ENCODE data around the gene SPEG. TPM values are rescaled to one million over a fixed set of nuclear protein-coding genes. Genes with fewer than 3 reads are reported as not detected.

SPEG gene
- total RNA-seq, 3 donors from 2014 or later (not counting 1 experiment from before 2014, with no cell fraction given): 0.35 to 1.5 (median 1.2) TPM

GRCh38 chr2:219426534-219427136 is 8.0 kb upstream of the SPEG start:
- TF ChIP-seq, protein P1, sequence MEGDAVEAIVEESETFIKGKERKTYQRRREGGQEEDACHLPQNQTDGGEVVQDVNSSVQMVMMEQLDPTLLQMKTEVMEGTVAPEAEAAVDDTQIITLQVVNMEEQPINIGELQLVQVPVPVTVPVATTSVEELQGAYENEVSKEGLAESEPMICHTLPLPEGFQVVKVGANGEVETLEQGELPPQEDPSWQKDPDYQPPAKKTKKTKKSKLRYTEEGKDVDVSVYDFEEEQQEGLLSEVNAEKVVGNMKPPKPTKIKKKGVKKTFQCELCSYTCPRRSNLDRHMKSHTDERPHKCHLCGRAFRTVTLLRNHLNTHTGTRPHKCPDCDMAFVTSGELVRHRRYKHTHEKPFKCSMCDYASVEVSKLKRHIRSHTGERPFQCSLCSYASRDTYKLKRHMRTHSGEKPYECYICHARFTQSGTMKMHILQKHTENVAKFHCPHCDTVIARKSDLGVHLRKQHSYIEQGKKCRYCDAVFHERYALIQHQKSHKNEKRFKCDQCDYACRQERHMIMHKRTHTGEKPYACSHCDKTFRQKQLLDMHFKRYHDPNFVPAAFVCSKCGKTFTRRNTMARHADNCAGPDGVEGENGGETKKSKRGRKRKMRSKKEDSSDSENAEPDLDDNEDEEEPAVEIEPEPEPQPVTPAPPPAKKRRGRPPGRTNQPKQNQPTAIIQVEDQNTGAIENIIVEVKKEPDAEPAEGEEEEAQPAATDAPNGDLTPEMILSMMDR (IDR thresholded peaks at IDR 0.05): no peak
- DNase-seq (no peak), ATAC-seq (no peak)
- no peak overlapping the region for H3K4me3 Mint-ChIP-seq
- Histone ChIP-seq H3K36me3 (ENCODE audit: control insufficient read depth, insufficient read depth, low read length) (no peaks in the 10 kb centered on the region), H3K4me3 (ENCODE audit: low read length) (no peak overlapping the region), H3K27me3 (ENCODE audit: control insufficient read depth, insufficient read depth, low read length) (peaks cover 2% of the 10 kb centered on the region), H3K27ac (ENCODE audit: low read length) (no peak overlapping the region), H3K4me1 (ENCODE audit: control insufficient read depth, insufficient read depth, low read length) (no peaks in the 10 kb centered on the region), H3K9me3 (ENCODE audit: control insufficient read depth, insufficient read depth, low read length) (no peaks in the 10 kb centered on the region)
- peaks cover 13 to 18% of the 10 kb centered on the region in 2 donors for H3K27me3 Mint-ChIP-seq (ENCODE audit: low read depth in 2 of 2)
- H3K9me3 Mint-ChIP-seq: no peaks in the 10 kb centered on the region
- intact Hi-C loops (cut with micrococcal nuclease): no loop called here
- H3K27ac Mint-ChIP-seq: no peak overlapping the region
- H3K36me3 Mint-ChIP-seq: no peaks in the 10 kb centered on the region
- no peaks in the 10 kb centered on the region for H3K4me1 Mint-ChIP-seq
- WGBS (ENCODE audit: insufficient coverage): 85% methylated on average over 7 of the region's 7 CpGs

DNA sequence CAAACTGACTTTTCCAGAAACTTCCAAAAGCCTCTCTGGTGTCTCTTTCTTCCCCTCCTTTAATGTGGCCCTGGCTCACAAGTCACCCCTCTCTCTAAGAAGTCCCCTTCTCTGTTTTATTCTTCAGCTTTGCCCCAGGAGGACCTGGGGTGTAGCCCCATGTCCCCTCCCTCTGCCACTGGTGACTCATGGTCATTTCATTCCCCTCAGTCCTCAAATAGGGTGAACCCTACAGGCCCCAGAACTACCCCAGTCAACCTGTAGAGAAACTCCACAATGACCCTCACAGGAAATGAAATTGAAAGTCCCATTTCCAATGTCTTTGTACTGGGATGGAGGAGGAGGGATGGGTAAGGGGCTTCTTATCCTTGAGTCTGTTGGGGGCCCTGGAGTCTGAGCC is 6.2 kb upstream of the SPEG start:
- Mint-ChIP-seq H3K4me3 (no peak overlapping the region), H3K9me3 (no peaks in the 10 kb centered on the region), H3K27me3 (ENCODE audit: low read depth in 2 of 2) (peaks cover 9 to 18% of the 10 kb centered on the region in 2 donors), H3K4me1 (no peaks in the 10 kb centered on the region), H3K36me3 (no peaks in the 10 kb centered on the region), H3K27ac (no peak overlapping the region)
- intact Hi-C loops (cut with micrococcal nuclease): no loop called here
- no peak overlapping the region for H3K4me3 ChIP-seq (ENCODE audit: low read length)
- peaks cover 2% of the 10 kb centered on the region for H3K27me3 ChIP-seq (ENCODE audit: control insufficient read depth, insufficient read depth, low read length)
- no peak for ATAC-seq
- no peaks in the 10 kb centered on the region for H3K4me1 ChIP-seq (ENCODE audit: control insufficient read depth, insufficient read depth, low read length)
- H3K36me3 ChIP-seq (ENCODE audit: control insufficient read depth, insufficient read depth, low read length): no peaks in the 10 kb centered on the region
- TF ChIP-seq, protein P1 (IDR thresholded peaks at IDR 0.05): no peak
- H3K27ac ChIP-seq (ENCODE audit: low read length): no peak overlapping the region
- no peaks in the 10 kb centered on the region for H3K9me3 ChIP-seq (ENCODE audit: control insufficient read depth, insufficient read depth, low read length)
- DNase-seq: no peak

GRCh38 chr2:219429958-219430606 is 4.6 kb upstream of the SPEG start:
- H3K4me1 Mint-ChIP-seq: no peaks in the 10 kb centered on the region
- H3K4me3 ChIP-seq (ENCODE audit: low read length): no peak overlapping the region
- no peak overlapping the region for H3K27ac ChIP-seq (ENCODE audit: low read length)
- TF ChIP-seq, protein P1 (IDR thresholded peaks at IDR 0.05): no peak
- peaks cover 5% of the 10 kb centered on the region for H3K27me3 ChIP-seq (ENCODE audit: control insufficient read depth, insufficient read depth, low read length)
- H3K36me3 Mint-ChIP-seq: no peaks in the 10 kb centered on the region
- intact Hi-C loops (cut with micrococcal nuclease): no loop called here
- ATAC-seq (no peak), DNase-seq (no peak)
- WGBS (ENCODE audit: insufficient coverage): 90% methylated on average over 5 of the region's 7 CpGs
- no peaks in the 10 kb centered on the region for H3K36me3 ChIP-seq (ENCODE audit: control insufficient read depth, insufficient read depth, low read length)
- H3K9me3 ChIP-seq (ENCODE audit: control insufficient read depth, insufficient read depth, low read length): no peaks in the 10 kb centered on the region
- H3K27me3 Mint-ChIP-seq (ENCODE audit: low read depth in 2 of 2): peaks cover 8 to 13% of the 10 kb centered on the region in 2 donors
- no peaks in the 10 kb centered on the region for H3K4me1 ChIP-seq (ENCODE audit: control insufficient read depth, insufficient read depth, low read length)
- H3K4me3 Mint-ChIP-seq: no peak overlapping the region
- H3K9me3 Mint-ChIP-seq: no peaks in the 10 kb centered on the region
- no peak overlapping the region for H3K27ac Mint-ChIP-seq
